IMR-90 (cell line): ENCODE data around the gene SLC9A1. TPM values are rescaled to one million over a fixed set of nuclear protein-coding genes. Genes with fewer than 3 reads are reported as not detected.

ENCODE experiments used
- ATAC-seq: fragments of 200-7000 bp; cut with Tn5 transposase; 2 replicates; pipeline ENCODE4 v1.9.1; 2020; ENCODE audit warnings: low read depth, mild to moderate bottlenecking, moderate library complexity
- BruUV-seq: library from RNA; stranded (reverse); fragments of 400-500 nt; replicated peaks from 2 replicates; lab custom pipeline; 2021; lab: Mats Ljungman, UMichigan
- CTCF ChIA-PET: fragments of 300-600 bp; formaldehyde crosslinking; extraction: SDS; loops from one replicate; lab custom pipeline; 2021; ENCODE audit warnings: antibody characterized with exemption; lab: Yijun Ruan, JAX
- POLR2A ChIA-PET: fragments of 300-600 bp; sonication (Branson Sonifier 250); formaldehyde crosslinking; loops from one replicate; lab custom pipeline; 2022; ENCODE audit warnings: antibody characterized with exemption; ENCODE audit not compliant: unreplicated experiment; lab: Charles Lee
- DNase-seq: peaks from one replicate; pipeline ENCODE4 v3.0.0; 2013
- H2AFZ ChIP-seq: replicated peaks from 2 replicates; pipeline ENCODE3; 2013; ENCODE audit warnings: low read length, mild to moderate bottlenecking; ENCODE audit not compliant: poor library complexity
- H2AK5ac ChIP-seq: 2 replicates; pipeline ENCODE4 v1.6.1; 2013; ENCODE audit warnings: low read depth, low read length, inconsistent platforms
- H2AK9ac ChIP-seq: replicated peaks from 2 replicates; pipeline ENCODE3; 2013; ENCODE audit warnings: mild to moderate bottlenecking, low read depth, low read length, moderate library complexity; ENCODE audit not compliant: poor library complexity
- H2BK120ac ChIP-seq: 2 replicates; pipeline ENCODE4 v1.6.1; 2013; ENCODE audit warnings: low read depth, low read length, inconsistent platforms
- H2BK15ac ChIP-seq: 3 replicates; pipeline ENCODE4 v1.6.1; 2013; ENCODE audit warnings: low read depth, low read length, inconsistent platforms
- H2BK20ac ChIP-seq: 2 replicates; pipeline ENCODE4 v1.6.1; 2013; ENCODE audit warnings: low read depth, mild to moderate bottlenecking, inconsistent platforms, low read length, moderate library complexity
- H2BK5ac ChIP-seq: 2 replicates; pipeline ENCODE4 v1.6.1; 2013; ENCODE audit warnings: mild to moderate bottlenecking, low read depth, low read length, inconsistent platforms; ENCODE audit not compliant: poor library complexity, severe bottlenecking
- H3K14ac ChIP-seq: replicated peaks from 2 replicates; pipeline ENCODE4 v1.6.1; 2013; ENCODE audit warnings: low read depth, low read length, inconsistent platforms
- H3K18ac ChIP-seq: 2 replicates; pipeline ENCODE4 v1.6.1; 2013; ENCODE audit warnings: low read depth, low read length, control low read depth
- H3K23ac ChIP-seq: 2 replicates; pipeline ENCODE4 v1.6.1; 2013; ENCODE audit warnings: low read depth, low read length, inconsistent platforms
- H3K27ac ChIP-seq: 2 replicates; pipeline ENCODE4 v1.5.1; 2013; ENCODE audit warnings: mild to moderate bottlenecking, control low read depth, low read length; ENCODE audit not compliant: insufficient read depth
- H3K27me3 ChIP-seq: 2 replicates; pipeline ENCODE4 v1.6.1; 2013; ENCODE audit warnings: low read length; ENCODE audit not compliant: control insufficient read depth, insufficient read depth
- H3K36me3 ChIP-seq: 2 replicates; pipeline ENCODE4 v1.6.1; 2013; ENCODE audit warnings: low read length, mixed read lengths; ENCODE audit not compliant: control insufficient read depth, insufficient read depth
- H3K4ac ChIP-seq: 2 replicates; pipeline ENCODE4 v1.6.1; 2013; ENCODE audit warnings: low read depth, low read length, inconsistent platforms
- H3K4me1 ChIP-seq: 2 replicates; pipeline ENCODE4 v1.6.1; 2013; ENCODE audit warnings: low read length, mixed read lengths; ENCODE audit not compliant: control insufficient read depth, insufficient read depth
- H3K4me2 ChIP-seq: 2 replicates; pipeline ENCODE4 v1.6.1; 2013; ENCODE audit warnings: low read depth, mild to moderate bottlenecking, control low read depth, low read length, moderate library complexity
- H3K4me3 ChIP-seq: 2 replicates; pipeline ENCODE4 v1.5.1; 2013; ENCODE audit warnings: low read depth, mild to moderate bottlenecking, control low read depth, low read length, moderate library complexity; ENCODE audit not compliant: insufficient read depth
- H3K56ac ChIP-seq: 2 replicates; pipeline ENCODE4 v1.6.1; 2013; ENCODE audit warnings: low read length, inconsistent platforms; ENCODE audit not compliant: insufficient read depth; ENCODE audit errors: extremely low read depth
- H3K79me1 ChIP-seq, 2 experiments: 2 replicates each; pipeline ENCODE4 v1.6.1; 2013; ENCODE audit warnings: low read length in 2 of 2, inconsistent platforms in 1 of 2, low read depth in 1 of 2
- H3K9ac ChIP-seq: 2 replicates; pipeline ENCODE4 v1.6.1; 2013; ENCODE audit warnings: low read depth, low read length, control low read depth
- H3K9me1 ChIP-seq: 2 replicates; pipeline ENCODE4 v1.6.1; 2013; ENCODE audit warnings: low read length, inconsistent platforms; ENCODE audit not compliant: insufficient read depth
- H3K9me3 ChIP-seq: 2 replicates; pipeline ENCODE4 v1.6.1; 2013; ENCODE audit warnings: low read length; ENCODE audit not compliant: control insufficient read depth, insufficient read depth
- H4K20me1 ChIP-seq: 2 replicates; pipeline ENCODE4 v1.6.1; 2013; ENCODE audit warnings: low read length, inconsistent platforms; ENCODE audit not compliant: insufficient read depth
- H4K5ac ChIP-seq: 2 replicates; pipeline ENCODE4 v1.6.1; 2013; ENCODE audit warnings: mild to moderate bottlenecking, low read depth, low read length, control low read depth
- H4K8ac ChIP-seq, 2 experiments: 2 replicates each; pipeline ENCODE4 v1.6.1; 2013; ENCODE audit warnings: low read depth in 2 of 2, low read length in 2 of 2, control low read depth in 1 of 2, inconsistent platforms in 1 of 2
- H4K91ac ChIP-seq: 2 replicates; pipeline ENCODE4 v1.6.1; 2013; ENCODE audit warnings: low read depth, low read length, inconsistent platforms; ENCODE audit not compliant: insufficient read depth
- CEBPB ChIP-seq: IDR thresholded peaks from 2 replicates; pipeline ENCODE4 v1.6.1; 2012; ENCODE audit warnings: low read depth, low read length, improper control_type of control experiment
- CTCF ChIP-seq: conservative IDR thresholded peaks from 2 replicates; pipeline ENCODE4 v1.5.1; 2012; ENCODE audit warnings: mild to moderate bottlenecking, low read depth, low read length, improper control_type of control experiment
- MAZ ChIP-seq: IDR thresholded peaks from 2 replicates; pipeline ENCODE4 v1.6.1; 2012; ENCODE audit warnings: low read depth, mild to moderate bottlenecking, low read length, improper control_type of control experiment, moderate library complexity, borderline replicate concordance
- MXI1 ChIP-seq: IDR thresholded peaks from 2 replicates; pipeline ENCODE4 v1.6.1; 2012; ENCODE audit warnings: low read depth, mild to moderate bottlenecking, low read length, moderate library complexity, borderline replicate concordance
- RAD21 ChIP-seq: IDR thresholded peaks from 2 replicates; pipeline ENCODE4 v1.6.1; 2012; ENCODE audit warnings: low read length, improper control_type of control experiment
- RFX5 ChIP-seq: IDR thresholded peaks from 2 replicates; pipeline ENCODE4 v1.8.0; 2012; ENCODE audit warnings: low read depth, mild to moderate bottlenecking, low read length, moderate library complexity
- SMC3 ChIP-seq: fragments of 150-350 bp; IDR thresholded peaks from 2 replicates; pipeline ENCODE4 v1.6.1; 2016; ENCODE audit warnings: low read depth, mild to moderate bottlenecking, antibody characterized with exemption, low read length, moderate library complexity
- WGBS, 2 experiments: methylation state at CpG; one replicate each; pipeline versions ENCODE4 v1.1.5 to v1.1.7; 2013; ENCODE audit warnings: missing lambda C conversion rate in 2 of 2; ENCODE audit not compliant: insufficient read length in 1 of 2; ENCODE audit errors: extremely low coverage in 2 of 2; 5-methylcytosine and 5-hydroxymethylcytosine counted together
- dilution Hi-C: fragments of 300-500 bp; cut with HindIII; formaldehyde crosslinking; loops from one replicate; pipeline ENCODE4 v1.14.3; 2018; ENCODE audit warnings: low sequenced_read_pairs; ENCODE audit not compliant: unreplicated experiment
- in situ Hi-C: fragments of 300-500 bp; cut with MboI; formaldehyde crosslinking; loops from 3 replicates; pipeline ENCODE4 v1.14.3; 2019; ENCODE audit warnings: low sequenced_read_pairs, inconsistent platforms, mixed read lengths
- intact Hi-C: fragments of 100-400 bp; cut with micrococcal nuclease; formaldehyde crosslinking; loops from 2 replicates; pipeline ENCODE4 v1.10.0; 2022
- polyA plus RNA-seq, 3 experiments: library from polyadenylated mRNA; depleted of rRNA; stranded (reverse); fragments of >200 nt; gene quantifications; 2 replicates each; pipeline ENCODE4 v1.2.3, GENCODE V29; 2012; ENCODE audit warnings: low replicate concordance in 1 of 3
- total RNA-seq: library from RNA; depleted of rRNA; stranded (reverse); fragments of >200 nt; gene quantifications from 2 replicates; pipeline ENCODE4 v1.2.3, GENCODE V29; 2012

Gene SLC9A1
- total and polyA plus RNA-seq, 2 of the 4 experiments (the other 2 are of a cell fraction) = 2.0 to 21.2 TPM

- Histone ChIP-seq H3K14ac (no peak overlapping the region), H2BK15ac (no peak overlapping the region), H3K9me1 (peaks cover 28% of the 10 kb centered on the region), H2AFZ (no peak overlapping the region), H3K27ac (no peak overlapping the region), H3K79me1 (peaks cover 12 to 33% of the 10 kb centered on the region in 2 experiments), H4K20me1 (peaks cover 9% of the 10 kb centered on the region), H4K8ac (no peak overlapping the region), H2AK5ac (peak overlapping the region; percentile 38; the same call in 1 of the 2 replicates), H2AK9ac (no peak overlapping the region), H3K56ac (no peak overlapping the region), H4K5ac (no peak overlapping the region), H3K4ac (no peak overlapping the region), H3K23ac (no peak overlapping the region), H3K4me1 (peaks cover 13% of the 10 kb centered on the region), H2BK20ac (no peak overlapping the region), H3K9me3 (no peaks in the 10 kb centered on the region), H3K18ac (no peak overlapping the region), H3K4me3 (no peak overlapping the region), H3K9ac (no peak overlapping the region), H4K91ac (no peak overlapping the region; the same call in 1 of the 2 replicates), H2BK120ac (no peak overlapping the region), H2BK5ac (no peak overlapping the region), H3K36me3 (peaks cover 14% of the 10 kb centered on the region), H3K4me2 (no peak overlapping the region), H3K27me3 (no peaks in the 10 kb centered on the region)
- no TSS peak for BruUV-seq
- dilution Hi-C loops (no loop called here), in situ Hi-C loops (loop anchor here (10.0 kb wide), 1 partner anchor 286 kb away; the partner anchor contains the start of gene GPR3), intact Hi-C loops (no loop called here)
- TF ChIP-seq RAD21 (peak; percentile 33; the same call in 1 of the 2 replicates), SMC3 (peak; percentile 23; the same call in 1 of the 2 replicates), CEBPB (peak; percentile 12; the same call in 1 of the 2 replicates), RFX5 (no peak), MXI1 (no peak), MAZ (no peak), CTCF (peak; percentile 36)
- DNase-seq (no peak), ATAC-seq (no peak)
- POLR2A ChIA-PET = no interaction called here
- CTCF ChIA-PET = interaction anchor here (0.8 kb wide), 1 partner anchor 12 kb away, joined by 3 read pairs; no protein-coding TSS in a partner anchor
- WGBS, 2 experiments = 91% methylated on average over 18 of the region's 23 CpGs; no CpG with 5 or more reads in 1 of the 2 experiments
Measured at GRCh38 chr1:27109103-27109822, 45.7 kb downstream of the SLC9A1 start.
